OCI-LY1 (cell line): ENCODE data around the gene PGC.

Experiments
- H2AFZ ChIP-seq: fragments of 200-600 bp; sonication (generic), shearing (Covaris generic); 2 replicates; pipeline ENCODE4 v1.6.0; 2014; ENCODE audit warnings: antibody characterized with exemption, mild to moderate bottlenecking, low read length
- H3F3A ChIP-seq: fragments of 200-600 bp; sonication (generic), shearing (Covaris generic); 2 replicates; pipeline ENCODE4 v1.6.0; 2014; ENCODE audit warnings: mild to moderate bottlenecking, antibody characterized with exemption, low read length, moderate library complexity; ENCODE audit not compliant: insufficient read depth
- H3K27ac ChIP-seq: fragments of 200-600 bp; sonication (generic); 2 replicates; pipeline ENCODE4 v1.5.1; 2014; ENCODE audit warnings: low read length, mixed run types, mild to moderate bottlenecking, low read depth; ENCODE audit not compliant: poor library complexity, severe bottlenecking
- H3K27me3 ChIP-seq: fragments of 200-600 bp; sonication (generic); 2 replicates; pipeline ENCODE4 v1.6.0; 2014; ENCODE audit warnings: antibody characterized with exemption, mild to moderate bottlenecking, low read length, moderate library complexity; ENCODE audit not compliant: insufficient read depth
- H3K36me3 ChIP-seq: fragments of 200-600 bp; sonication (generic); 2 replicates; pipeline ENCODE4 v1.6.1; 2014; ENCODE audit warnings: mild to moderate bottlenecking, antibody characterized with exemption, low read length, moderate library complexity, mixed read lengths; ENCODE audit not compliant: insufficient read depth
- H3K4me1 ChIP-seq: fragments of 200-600 bp; sonication (generic); 2 replicates; pipeline ENCODE4 v1.5.1; 2014; ENCODE audit warnings: mild to moderate bottlenecking, low read length, moderate library complexity; ENCODE audit not compliant: insufficient read depth, severe bottlenecking
- H3K4me2 ChIP-seq: fragments of 200-600 bp; sonication (generic), shearing (Covaris generic); 2 replicates; pipeline ENCODE4 v1.6.1; 2014; ENCODE audit warnings: low read length
- H3K4me3 ChIP-seq: fragments of 200-600 bp; sonication (generic); 2 replicates; pipeline ENCODE4 v1.5.1; 2014; ENCODE audit warnings: low read length, low read depth, mild to moderate bottlenecking, mixed read lengths; ENCODE audit not compliant: poor library complexity, severe bottlenecking
- H3K79me2 ChIP-seq: fragments of 200-600 bp; shearing (Covaris generic); 2 replicates; pipeline ENCODE4 v1.6.1; 2016; ENCODE audit warnings: mixed run types, low read length, mixed read lengths; ENCODE audit not compliant: insufficient read depth
- H3K9ac ChIP-seq: fragments of 200-600 bp; sonication (generic), shearing (Covaris generic); 2 replicates; pipeline ENCODE4 v1.6.1; 2014; ENCODE audit warnings: mild to moderate bottlenecking, low read length, mixed read lengths
- H3K9me2 ChIP-seq: fragments of 200-600 bp; sonication (generic), shearing (Covaris generic); 2 replicates; pipeline ENCODE4 v1.6.1; 2014; ENCODE audit warnings: low read depth, mild to moderate bottlenecking, low read length, mixed read lengths
- H3K9me3 ChIP-seq: fragments of 200-600 bp; shearing (Covaris generic); 2 replicates; pipeline ENCODE4 v1.6.1; 2014; ENCODE audit warnings: low read length, mixed read lengths
- H4K20me1 ChIP-seq: fragments of 200-600 bp; sonication (generic), shearing (Covaris generic); 2 replicates; pipeline ENCODE4 v1.6.0; 2016; ENCODE audit warnings: mild to moderate bottlenecking, low read length; ENCODE audit not compliant: insufficient read depth
- CTCF ChIP-seq: fragments of 200-600 bp; sonication (generic), shearing (Covaris generic); IDR thresholded peaks from 2 replicates; pipeline ENCODE4 v1.5.1; 2017; ENCODE audit warnings: mild to moderate bottlenecking, antibody characterized with exemption, low read length, moderate library complexity, mixed read lengths
- EZH2 ChIP-seq: fragments of 200-600 bp; sonication (generic), shearing (Covaris generic); IDR thresholded peaks from 2 replicates; pipeline ENCODE4 v1.8.0; 2017; ENCODE audit warnings: borderline replicate concordance, mixed run types, mild to moderate bottlenecking, antibody characterized with exemption, low read length, moderate library complexity, mixed read lengths

PGC gene

GRCh38 chr6:41748102-41748477 lies 893 bp upstream of the PGC start:
- H3K27ac ChIP-seq: no peak overlapping the region
- H2AFZ ChIP-seq: no peak overlapping the region
- no peaks in the 10 kb centered on the region for H3K36me3 ChIP-seq
- H3F3A ChIP-seq: no peaks in the 10 kb centered on the region
- no peaks in the 10 kb centered on the region for H3K9me3 ChIP-seq
- H3K27me3 ChIP-seq: no peaks in the 10 kb centered on the region
- TF ChIP-seq EZH2 (no peak), CTCF (no peak)
- no peak overlapping the region for H3K4me3 ChIP-seq
- H3K9ac ChIP-seq: no peak overlapping the region
- H4K20me1 ChIP-seq: no peaks in the 10 kb centered on the region
- no peaks in the 10 kb centered on the region for H3K9me2 ChIP-seq
- H3K79me2 ChIP-seq: no peaks in the 10 kb centered on the region
- H3K4me2 ChIP-seq: no peak overlapping the region
- H3K4me1 ChIP-seq: no peaks in the 10 kb centered on the region

GRCh38 chr6:41746107-41746506 lies 1.1 kb downstream of the PGC start:
- Histone ChIP-seq H3K4me1 (no peaks in the 10 kb centered on the region), H3K9me2 (no peaks in the 10 kb centered on the region), H3F3A (no peaks in the 10 kb centered on the region), H3K4me2 (no peak overlapping the region), H4K20me1 (no peaks in the 10 kb centered on the region), H3K9me3 (no peaks in the 10 kb centered on the region), H3K79me2 (no peaks in the 10 kb centered on the region), H3K27me3 (no peaks in the 10 kb centered on the region), H3K4me3 (no peak overlapping the region), H3K27ac (no peak overlapping the region), H3K9ac (no peak overlapping the region), H3K36me3 (no peaks in the 10 kb centered on the region), H2AFZ (no peak overlapping the region)
- TF ChIP-seq CTCF: no peak
- TF ChIP-seq EZH2: no peak

GRCh38 chr6:41744236-41744787 lies 2.9 kb downstream of the PGC start:
- Histone ChIP-seq H3K27ac (no peak overlapping the region), H3K9ac (no peak overlapping the region), H3K79me2 (no peaks in the 10 kb centered on the region), H3K4me1 (no peaks in the 10 kb centered on the region), H4K20me1 (no peaks in the 10 kb centered on the region), H2AFZ (no peak overlapping the region), H3K4me3 (no peak overlapping the region), H3K9me2 (no peaks in the 10 kb centered on the region), H3K9me3 (no peaks in the 10 kb centered on the region), H3K27me3 (peaks cover 8% of the 10 kb centered on the region; the same call in 1 of the 2 replicates), H3K4me2 (no peak overlapping the region), H3F3A (no peaks in the 10 kb centered on the region), H3K36me3 (no peaks in the 10 kb centered on the region)
- no peak for TF ChIP-seq CTCF
- no peak for TF ChIP-seq EZH2
